NCI-H345 treated with DMSO at 0.1 percent for 48 hours (cell line): ENCODE results near the gene PLEKHO1.
A peak's percentile ranks its signal among the peaks of the same experiment; 100 is the strongest.
"Not testable (repeated sequence)": the region's sequence is repeated elsewhere in the genome, so short reads cannot be mapped to it uniquely, and the experiment has no call there.

Experiments
- DNase-seq: peaks from one replicate; lab custom pipeline; 2025; ENCODE audit not compliant: unreplicated experiment; lab: John Stamatoyannopoulos, UW

The PLEKHO1 gene, protein sequence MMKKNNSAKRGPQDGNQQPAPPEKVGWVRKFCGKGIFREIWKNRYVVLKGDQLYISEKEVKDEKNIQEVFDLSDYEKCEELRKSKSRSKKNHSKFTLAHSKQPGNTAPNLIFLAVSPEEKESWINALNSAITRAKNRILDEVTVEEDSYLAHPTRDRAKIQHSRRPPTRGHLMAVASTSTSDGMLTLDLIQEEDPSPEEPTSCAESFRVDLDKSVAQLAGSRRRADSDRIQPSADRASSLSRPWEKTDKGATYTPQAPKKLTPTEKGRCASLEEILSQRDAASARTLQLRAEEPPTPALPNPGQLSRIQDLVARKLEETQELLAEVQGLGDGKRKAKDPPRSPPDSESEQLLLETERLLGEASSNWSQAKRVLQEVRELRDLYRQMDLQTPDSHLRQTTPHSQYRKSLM

DNA sequence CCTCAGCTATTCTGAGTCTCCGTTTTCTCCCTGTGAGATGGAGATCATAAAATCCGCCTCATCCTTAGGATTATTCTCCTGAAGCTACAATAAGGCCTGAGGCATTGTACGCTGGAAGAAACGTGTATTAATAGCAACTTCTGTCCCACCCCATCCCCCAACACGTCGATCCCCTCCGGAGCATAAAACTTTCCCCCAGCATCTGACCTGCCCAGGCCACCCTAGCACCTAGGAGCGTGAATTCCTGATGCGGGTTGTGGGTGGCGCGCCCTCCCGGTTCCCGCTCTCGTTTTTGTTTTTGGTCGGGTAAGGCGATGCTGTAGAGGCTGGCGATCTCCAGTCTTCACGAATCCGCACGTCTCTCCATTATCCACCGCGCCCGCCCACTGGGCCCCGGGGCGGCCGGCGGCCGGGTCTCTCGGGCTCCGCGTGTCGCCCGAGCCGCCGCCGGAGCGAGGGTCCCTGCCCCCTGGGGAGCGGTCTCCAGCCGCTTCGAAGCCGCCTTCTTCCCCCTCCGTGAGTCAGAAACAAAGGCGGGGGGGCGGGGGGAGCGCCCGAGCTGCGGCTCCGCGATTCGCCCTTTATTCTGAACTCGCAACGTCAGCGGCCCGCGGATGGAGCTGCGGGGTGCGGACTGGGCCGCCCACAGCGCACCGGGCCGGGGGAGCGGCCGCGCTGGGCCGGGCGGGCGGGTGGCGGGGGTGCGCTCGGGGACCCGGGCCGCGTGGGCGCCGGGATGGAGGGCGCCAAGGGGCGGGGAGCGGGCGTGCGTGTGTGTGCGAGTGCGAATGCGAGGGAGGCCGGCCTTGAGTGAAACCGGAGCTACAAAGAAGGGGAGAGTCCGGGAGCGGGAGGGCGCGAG lies at the start of gene PLEKHO1:
Gene PLEKHO1 (plus strand): TSS at position 646 of the 862 bp plus-strand sequence. CDS start 342 bp downstream, outside the sequence.
- peak; percentile 92 for DNase-seq

DNA sequence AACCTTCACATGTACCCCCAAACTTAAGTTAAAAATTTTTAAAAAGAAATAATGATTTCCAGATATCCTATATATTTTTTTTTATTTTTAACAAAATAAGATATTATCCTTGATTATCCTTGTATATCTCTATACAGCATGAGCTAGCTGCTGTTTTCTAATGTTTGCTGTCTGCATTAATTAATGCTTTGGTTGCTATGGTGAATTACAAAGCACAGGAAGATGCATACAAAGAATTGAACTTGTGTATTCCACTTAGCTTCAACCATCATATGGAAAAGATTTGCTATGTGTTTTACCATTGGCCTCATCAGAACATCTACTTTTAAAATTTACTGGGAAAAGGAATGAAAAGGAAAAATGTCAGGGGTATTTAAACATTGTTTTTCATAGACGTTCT lies 46.7 kb upstream of the PLEKHO1 start:
- no peak for DNase-seq

DNA sequence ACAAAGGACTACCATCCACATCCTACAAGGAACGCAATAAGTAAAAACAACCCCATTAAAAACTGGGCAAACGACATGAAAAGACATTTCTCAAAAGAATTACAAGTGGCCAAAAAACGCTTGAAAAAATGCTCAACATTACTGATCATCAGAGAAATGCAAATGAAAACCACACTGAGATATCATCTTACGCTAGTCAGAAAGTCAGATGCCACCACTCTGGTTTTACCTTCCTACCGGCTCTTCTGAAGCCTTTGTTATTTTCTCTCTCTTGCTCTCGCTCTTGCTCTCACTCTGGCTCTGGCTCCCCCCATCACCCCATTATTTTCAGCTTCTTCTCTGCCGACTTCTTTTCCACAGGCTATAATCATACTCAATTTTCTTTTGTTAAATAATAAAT lies 43.4 kb upstream of the PLEKHO1 start:
- no peak for DNase-seq

DNA sequence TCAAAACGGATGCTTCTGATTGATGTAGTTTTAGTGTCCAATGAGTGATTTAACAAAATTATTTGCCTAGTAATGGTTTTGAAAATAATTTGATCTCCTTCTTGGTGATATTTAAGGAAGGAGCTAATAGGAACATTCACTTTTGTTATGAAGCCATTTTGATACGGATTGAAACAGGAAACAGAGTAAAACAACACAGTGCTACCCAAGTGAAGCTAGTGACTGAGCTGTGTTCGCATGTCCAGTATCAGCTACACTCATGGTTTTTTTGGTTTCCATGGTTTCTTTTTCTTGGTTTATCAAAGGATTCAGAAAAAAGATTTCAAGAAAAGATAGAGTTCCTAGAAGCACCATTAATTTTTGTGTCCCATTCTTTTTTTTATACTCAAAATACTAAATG lies 40.1 kb upstream of the PLEKHO1 start:
- DNase-seq = no peak

DNA sequence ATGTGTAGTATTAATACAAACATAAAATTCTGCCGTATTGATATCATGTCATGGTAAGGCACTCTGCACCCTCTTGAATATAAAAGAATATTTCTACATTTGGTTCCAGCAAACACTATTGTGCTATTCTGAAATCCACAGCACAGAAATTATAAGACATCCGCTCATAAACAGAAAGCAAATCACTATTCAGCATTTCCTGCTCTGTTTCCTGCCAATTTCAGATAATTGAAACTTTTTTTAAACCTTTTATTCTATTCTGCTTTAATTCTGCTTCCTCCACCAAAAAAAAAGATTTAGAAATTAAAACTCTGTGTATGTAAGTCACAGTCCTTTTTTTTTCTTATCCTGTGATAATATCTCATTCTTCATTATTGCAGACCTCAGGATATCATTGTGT lies 39.6 kb upstream of the PLEKHO1 start:
- no peak for DNase-seq

DNA sequence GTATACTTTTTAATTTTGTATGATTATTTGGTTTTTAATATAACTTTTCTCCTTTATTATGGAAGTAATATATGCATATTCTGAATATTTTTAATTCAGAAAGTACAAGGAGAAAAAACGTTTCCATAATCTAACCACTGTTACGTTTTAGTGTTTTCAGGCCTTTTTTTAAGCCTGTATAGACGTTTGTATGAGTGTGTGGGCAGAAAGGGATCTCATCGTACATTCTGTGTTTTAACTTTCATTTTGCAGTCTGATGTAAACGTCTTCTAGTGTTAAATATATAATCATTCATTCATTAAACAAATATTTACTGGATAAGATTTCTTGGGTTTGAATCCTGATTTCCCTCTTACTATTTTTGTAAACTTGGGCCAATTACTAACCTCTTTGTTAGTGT lies 38.0 kb upstream of the PLEKHO1 start:
- no peak for DNase-seq

DNA sequence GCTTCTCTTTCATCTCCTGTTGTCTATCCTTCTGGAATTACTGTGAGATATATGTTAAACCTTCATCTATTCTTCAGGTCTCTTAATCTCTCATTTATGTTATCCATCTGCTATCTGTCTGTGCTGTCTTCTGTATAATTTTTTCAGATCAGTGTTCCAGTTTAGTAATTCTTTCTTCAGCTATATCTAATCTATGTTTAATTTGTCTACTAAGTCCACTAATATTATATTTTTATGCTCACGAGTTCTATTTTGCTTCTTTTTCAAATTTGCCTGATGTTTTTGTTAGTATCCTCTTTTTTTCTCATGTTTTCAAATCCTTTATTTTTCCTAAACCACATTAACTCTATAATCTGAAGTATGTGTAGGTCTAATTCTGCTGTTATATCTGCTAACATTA lies 34.6 kb upstream of the PLEKHO1 start:
- no peak for DNase-seq

DNA sequence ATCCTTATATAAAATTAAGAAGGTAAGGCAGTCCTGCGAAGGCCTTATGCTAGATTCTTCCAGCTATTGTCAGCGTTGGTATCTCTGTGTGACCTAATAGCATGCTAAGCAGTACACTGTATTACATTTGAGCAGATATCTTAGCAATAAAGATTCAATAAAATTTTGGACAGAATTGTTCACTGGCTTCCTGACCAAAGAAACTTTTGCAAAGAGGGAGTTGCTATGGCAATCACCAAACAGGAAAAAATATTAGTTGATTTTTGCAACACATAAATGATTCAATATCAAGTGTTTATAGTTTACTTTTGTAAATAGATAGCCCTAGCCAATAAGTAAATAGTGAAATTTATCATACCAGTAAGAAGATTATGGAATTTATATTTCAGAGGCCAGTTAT lies 31.0 kb upstream of the PLEKHO1 start:
- no peak for DNase-seq

DNA sequence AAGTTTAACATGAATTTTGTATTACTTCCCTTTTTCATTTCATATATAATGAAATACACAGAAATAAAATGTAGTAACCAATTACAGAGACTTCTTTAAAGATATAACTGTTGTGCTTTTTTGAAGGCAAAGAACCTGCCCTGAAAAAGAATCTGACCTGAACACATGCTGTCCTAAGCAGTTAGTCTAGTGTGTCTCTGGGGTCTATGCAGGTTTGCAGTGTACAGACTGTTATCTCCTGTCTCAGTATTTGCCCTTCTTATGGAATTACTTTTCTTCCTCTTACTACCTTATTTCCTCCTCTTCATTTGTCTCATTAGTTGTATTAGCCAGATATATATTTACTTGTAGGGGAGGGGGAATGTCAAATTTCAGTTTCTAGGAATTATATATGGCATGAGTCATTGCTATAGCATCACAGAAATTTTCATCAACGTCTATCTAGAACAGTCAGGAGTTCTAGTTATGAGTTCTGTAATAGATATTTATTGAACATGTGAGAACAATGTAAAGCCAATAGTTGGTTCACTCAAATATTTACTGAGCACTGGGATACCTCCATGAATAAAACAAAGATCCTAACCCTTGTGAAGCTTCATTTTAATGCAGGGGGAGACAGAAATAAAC lies 28.4 kb upstream of the PLEKHO1 start:
- no peak for DNase-seq

DNA sequence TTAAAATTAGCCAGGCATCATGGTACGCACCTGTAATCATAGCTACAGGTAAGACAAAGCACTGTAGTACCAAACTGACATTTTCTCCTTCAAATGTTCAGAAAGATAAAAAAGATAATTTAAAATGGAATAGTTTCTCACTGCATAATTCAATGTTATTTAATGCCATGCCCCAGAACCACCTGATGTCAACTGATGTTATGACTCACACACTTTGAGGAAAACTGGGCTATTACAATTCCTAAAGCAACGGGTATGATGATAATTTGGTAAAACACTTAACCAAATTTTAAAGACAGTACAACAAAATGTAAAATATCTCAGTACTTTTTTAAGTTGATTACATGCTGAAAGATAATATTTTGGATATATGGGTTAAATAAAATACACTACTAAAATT lies 22.9 kb upstream of the PLEKHO1 start:
- no peak for DNase-seq

DNA sequence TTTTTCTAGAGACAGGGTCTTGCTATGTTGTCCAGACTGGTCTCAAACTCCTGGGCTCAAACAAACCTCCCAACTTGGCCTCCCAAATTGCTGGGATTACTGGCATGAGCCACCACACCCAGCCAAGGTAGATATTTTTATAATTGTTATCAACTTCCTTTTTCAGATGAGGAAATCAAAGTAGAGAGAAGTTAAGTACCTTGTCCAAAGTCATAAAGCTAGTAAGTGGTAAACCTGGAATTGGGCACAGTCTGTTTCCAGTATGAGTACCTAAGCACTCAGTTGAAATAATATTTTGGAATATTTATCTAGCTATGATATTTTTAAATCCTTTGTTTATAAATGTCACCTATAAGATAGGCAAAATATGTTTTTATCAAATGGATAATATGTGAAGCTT lies 22.3 kb upstream of the PLEKHO1 start:
- DNase-seq = no peak

DNA sequence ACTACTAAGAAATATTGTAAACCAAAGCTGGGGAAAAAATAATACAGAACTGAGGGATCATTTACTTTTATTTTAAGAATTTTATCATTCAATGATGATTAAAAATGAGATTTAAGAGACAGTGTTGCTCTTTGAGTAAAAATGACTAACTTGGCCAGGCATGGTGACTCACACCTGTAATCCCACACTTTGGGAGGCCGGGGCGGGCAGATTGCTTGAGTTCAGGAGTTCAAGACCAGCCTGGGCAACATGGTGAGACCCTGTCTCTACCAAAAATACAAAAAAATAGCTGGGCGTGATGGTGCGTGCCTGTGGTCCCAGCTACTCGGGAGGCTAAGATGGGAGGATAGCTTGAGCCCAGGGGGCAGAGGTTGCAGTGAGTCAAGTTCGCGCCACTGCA lies 21.8 kb upstream of the PLEKHO1 start:
- DNase-seq = no peak

DNA sequence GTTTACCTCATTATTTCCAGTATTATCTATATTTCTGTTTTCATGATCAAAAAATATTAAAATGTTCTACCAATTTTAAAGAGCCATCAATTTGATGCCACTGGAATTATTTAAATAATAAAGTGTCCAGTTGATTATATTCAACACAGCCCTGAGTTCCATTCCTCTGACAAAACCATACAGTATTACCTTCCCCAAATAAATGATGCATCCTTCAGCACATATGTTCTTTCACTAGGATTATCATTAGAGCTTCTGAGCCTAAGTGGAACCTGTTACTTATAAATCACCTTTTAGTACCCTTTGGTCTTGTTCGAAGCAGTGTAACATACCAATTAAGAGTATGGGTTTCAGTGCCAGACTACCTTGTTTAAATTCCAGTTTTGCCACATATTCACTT lies 17.3 kb upstream of the PLEKHO1 start:
- DNase-seq = no peak

DNA sequence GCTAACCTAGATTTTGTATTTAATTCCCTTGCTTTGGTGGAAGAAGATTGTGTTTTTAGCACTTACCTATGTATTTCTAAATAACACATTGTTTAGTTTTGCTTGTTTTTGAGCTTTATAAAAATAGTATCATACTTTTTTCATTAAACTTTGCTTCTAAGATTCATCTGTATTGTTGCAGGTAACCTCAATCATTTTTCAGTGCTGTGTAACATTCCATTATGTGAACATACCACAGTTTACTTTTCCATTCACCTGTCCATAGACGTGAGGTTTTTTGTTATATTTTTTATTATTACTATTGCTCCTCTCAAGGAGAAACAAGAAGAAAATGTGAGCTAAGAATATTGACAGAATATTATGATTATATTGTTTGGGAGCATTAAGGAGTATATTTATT lies 15.2 kb upstream of the PLEKHO1 start:
- DNase-seq = no peak

DNA sequence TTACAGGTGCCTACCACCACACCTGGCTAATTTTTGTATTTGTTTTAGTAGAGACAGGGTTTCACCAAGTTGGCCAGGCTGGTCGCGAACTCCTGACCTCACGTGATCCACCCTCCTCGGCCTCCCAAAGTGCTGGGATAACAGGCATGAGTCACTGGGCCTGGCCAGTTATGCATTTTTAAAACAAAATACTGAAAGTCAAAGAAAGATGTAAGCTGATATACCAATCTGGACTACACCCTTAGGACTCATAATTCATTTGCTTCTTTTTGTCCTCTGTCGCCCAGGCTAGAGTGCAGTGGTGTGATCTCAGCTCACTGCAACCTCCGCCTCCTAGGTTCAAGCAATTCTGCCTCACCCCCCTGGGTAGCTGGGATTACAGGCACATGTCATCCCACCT lies 14.3 kb upstream of the PLEKHO1 start:
- not testable (repeated sequence) for DNase-seq

DNA sequence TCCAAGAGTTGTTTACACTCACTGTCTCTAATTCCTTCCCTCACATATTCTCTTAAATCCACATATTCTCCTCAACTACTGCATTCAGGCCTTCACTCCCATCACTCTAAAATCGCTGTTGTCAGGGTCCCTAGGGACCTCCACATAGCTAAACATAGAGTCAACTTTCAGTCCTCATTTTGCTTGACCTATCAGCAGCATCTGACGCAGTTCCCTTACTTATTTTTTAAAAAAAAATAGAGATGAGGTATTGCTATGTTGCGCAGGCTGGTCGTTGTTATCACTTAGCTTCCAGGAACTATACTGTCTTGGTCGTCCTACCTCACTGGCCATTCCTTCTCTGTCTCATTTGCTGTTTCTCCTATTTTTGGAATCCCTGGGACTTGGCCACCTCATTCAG lies 11.7 kb upstream of the PLEKHO1 start:
- no peak for DNase-seq

DNA sequence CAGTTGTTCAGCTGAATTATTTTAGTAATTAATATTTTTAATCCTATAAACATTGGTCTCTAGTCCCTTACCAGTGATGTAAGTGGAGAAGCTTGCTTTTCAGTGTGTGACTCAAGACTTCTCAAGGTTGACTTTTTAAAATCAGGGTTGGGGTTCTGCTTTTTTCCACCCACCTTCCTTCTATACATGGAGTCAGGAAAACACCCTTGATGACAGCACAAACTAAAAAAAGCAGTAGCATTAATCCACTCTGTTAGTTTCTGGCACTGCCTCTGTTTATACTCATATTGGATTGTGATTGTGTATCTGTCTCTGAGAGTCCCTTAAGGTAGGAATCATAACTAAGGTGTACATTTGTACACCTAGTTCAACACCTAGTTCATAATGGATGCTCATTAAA lies 8.3 kb upstream of the PLEKHO1 start:
- no peak for DNase-seq

DNA sequence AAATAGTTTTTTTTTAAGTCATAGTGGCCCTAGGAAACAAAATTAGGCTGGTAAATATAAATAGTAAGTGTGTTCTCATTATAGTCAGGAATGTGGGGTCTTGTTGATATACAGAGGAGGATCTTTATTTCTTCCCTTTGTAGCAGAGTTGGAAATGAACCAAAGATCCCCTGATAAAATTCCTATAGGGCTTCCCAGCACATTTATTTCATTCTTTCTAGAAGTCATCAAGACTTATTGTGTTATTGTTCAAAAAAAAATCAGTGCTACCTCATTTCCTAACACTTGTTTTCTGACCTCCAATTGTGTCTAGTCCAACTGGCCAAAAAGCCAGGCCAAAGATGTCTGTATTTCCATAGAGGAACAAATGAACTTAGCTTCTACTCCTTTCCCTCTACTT lies 7.6 kb upstream of the PLEKHO1 start:
- DNase-seq = no peak

DNA sequence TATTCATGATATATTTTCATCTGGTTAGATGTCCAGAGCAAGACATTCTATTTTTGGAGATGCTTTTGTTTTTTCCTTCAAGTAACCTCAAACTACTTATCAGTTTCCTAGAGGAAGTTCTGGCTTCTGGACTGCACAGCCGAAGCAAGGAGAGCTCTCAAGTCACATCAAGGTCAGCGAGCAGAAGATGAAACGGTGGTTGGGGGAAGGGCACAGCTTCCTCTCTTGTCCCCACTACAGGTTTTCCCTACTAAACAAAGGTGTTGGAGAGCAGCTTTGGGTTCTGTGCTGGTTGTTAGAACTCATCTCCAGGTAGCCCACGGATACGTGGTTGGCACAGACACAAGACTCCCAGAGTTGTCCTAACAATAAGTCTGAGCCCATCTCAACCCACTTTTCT lies 5.1 kb upstream of the PLEKHO1 start:
- no peak for DNase-seq

DNA sequence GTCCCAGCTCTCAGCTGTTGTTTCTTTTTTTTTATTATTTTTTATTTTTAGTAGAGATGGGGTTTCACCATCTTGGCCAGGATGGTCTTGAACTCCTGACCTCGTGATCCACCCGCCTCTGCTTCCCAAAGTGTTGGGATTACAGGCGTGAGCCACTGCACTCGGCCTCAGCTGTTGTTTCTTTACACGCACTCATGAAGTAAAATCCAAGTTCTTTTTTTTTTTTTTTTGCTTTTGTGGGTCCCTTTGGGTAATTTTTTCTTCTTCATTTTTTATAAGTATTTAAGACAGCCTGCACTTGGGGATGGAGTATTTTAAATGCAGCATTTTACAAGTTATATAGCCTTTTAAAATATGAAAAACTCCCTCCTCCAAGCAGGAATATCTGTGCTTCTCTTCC lies 3.7 kb upstream of the PLEKHO1 start:
- DNase-seq = not testable (repeated sequence)

DNA sequence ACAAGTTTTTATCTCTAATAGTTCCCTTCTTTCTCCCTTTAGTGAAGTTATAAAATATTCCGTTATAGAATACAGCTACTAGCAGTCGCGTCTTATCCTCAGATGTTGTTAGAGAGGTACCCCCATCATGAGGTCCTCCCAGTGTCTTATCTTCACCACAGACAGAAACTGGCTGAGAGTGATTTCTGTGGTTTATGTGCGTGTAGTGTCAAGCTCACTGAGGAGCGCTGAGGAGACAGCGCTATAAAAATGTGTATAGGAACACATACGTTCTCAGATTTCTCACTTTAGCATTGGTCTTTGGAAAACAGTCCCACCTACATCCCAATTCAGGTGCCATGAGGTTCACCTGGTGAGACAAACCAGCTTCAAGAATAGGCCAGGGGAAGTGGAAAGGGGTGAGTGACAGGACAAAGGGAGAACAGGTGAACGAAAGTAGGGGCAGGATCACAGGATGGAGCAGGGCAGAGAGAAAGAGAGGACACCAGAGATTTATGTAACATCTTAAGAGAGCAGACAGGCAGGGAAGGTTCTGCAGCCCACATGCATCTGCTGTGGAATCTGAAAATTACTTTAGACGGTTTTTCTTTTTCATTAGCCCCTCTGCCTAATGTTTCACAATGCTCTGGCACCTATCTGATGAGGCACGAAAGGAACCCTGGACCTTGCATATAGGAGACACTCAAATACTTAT lies 2.7 kb upstream of the PLEKHO1 start:
- no peak for DNase-seq
